Measurements from ENCODE around the gene SEC14L5. TPM values are rescaled to one million over a fixed set of nuclear protein-coding genes. Genes with fewer than 3 reads are reported as not detected.

Gene SEC14L5
- total and polyA plus RNA-seq, 10 of the 15 experiments (the other 5 are each of a cell fraction or from before 2014, with no cell fraction given) = 0.01 TPM; not detected in 9

GRCh38 chr16:5041600-5042133, 83.5 kb downstream of the SEC14L5 start (continued):
- TF ChIP-seq CUX1 (IDR thresholded peaks at IDR 0.05; ENCODE audit: insufficient replicate concordance, low read depth, low read length) (no peak), RBBP5 (conservative IDR thresholded peaks at IDR 0.05) (no peak), FOXK2 (IDR thresholded peaks at IDR 0.05) (no peak), IRF3 (IDR thresholded peaks at IDR 0.05) (no peak), TCF12 (IDR thresholded peaks at IDR 0.05; ENCODE audit: low read depth, low read length) (no peak), KAT2A (conservative IDR thresholded peaks at IDR 0.05; ENCODE audit: control insufficient read depth, low read depth, low read length) (no peak), RCOR1 (conservative IDR thresholded peaks at IDR 0.05; ENCODE audit: low read depth, low read length) (no peak), LARP7 (IDR thresholded peaks at IDR 0.05) (no peak), CREM (IDR thresholded peaks at IDR 0.05; ENCODE audit: low read depth) (peak; percentile 12; the same call in 1 of the 2 replicates), NR2F1 (conservative IDR thresholded peaks at IDR 0.05) (peak; percentile 69), ZBTB40 (IDR thresholded peaks at IDR 0.05; ENCODE audit: borderline replicate concordance) (no peak), CHD1 (IDR thresholded peaks at IDR 0.05; ENCODE audit: low read depth, low read length) (no peak), CHD4 (IDR thresholded peaks at IDR 0.05) (no peak), YBX1 (IDR thresholded peaks at IDR 0.05) (no peak), IKZF2 (IDR thresholded peaks at IDR 0.05) (peak; percentile 40 to 50; a peak in 3 of 4 replicates), RELB (IDR thresholded peaks at IDR 0.05; ENCODE audit: low read depth) (peak; percentile 44; the same call in 1 of the 2 replicates), MLLT1 (IDR thresholded peaks at IDR 0.05) (no peak), TBL1XR1 (IDR thresholded peaks at IDR 0.05; ENCODE audit: low read depth, low read length) (no peak), ATF7 (IDR thresholded peaks at IDR 0.05; ENCODE audit: low read depth) (no peak)

Measured in GM12878 (cell line).